SK-N-SH (cell line): ENCODE results near the gene EBF3. TPM values are rescaled to one million over a fixed set of nuclear protein-coding genes. Genes with fewer than 3 reads are reported as not detected.

Experiments used
- CTCF ChIA-PET: fragments of 300-600, 350-600 bp; formaldehyde crosslinking; extraction: SDS; loops from one replicate; lab custom pipeline; 2021; lab: Yijun Ruan, JAX
- POLR2A ChIA-PET: fragments of 350-600 bp; sonication (Branson Sonifier 250); formaldehyde crosslinking; extraction: SDS; loops from one replicate; lab custom pipeline; 2020; ENCODE audit warnings: antibody characterized with exemption, inconsistent platforms; lab: Yijun Ruan, JAX
- DNase-seq: peaks from one replicate; pipeline ENCODE4 v3.0.0; 2012
- H2AFZ ChIP-seq: fragments of 200-600 bp; sonication (generic); 2 replicates; pipeline ENCODE4 v1.8.1; 2016; ENCODE audit warnings: antibody characterized with exemption, mild to moderate bottlenecking, low read depth
- H3F3A ChIP-seq: fragments of 200-600 bp; sonication (generic); replicated peaks from 2 replicates; pipeline ENCODE3; 2016; ENCODE audit warnings: antibody characterized with exemption, mild to moderate bottlenecking; ENCODE audit not compliant: insufficient read depth
- H3K27ac ChIP-seq, 2 experiments: fragments of 200-500 bp in 1 of 2; fragments of 200-600 bp in 1 of 2; sonication (Bioruptor generic) in 1 of 2; sonication (generic), shearing (Covaris generic) in 1 of 2; 2 replicates each; pipeline versions ENCODE4 v1.5.1 to v1.6.1; 2014 to 2016; ENCODE audit warnings: low read depth in 2 of 2, inconsistent platforms in 1 of 2, low read length in 1 of 2, mild to moderate bottlenecking in 1 of 2, mixed read lengths in 1 of 2
- H3K27me3 ChIP-seq: fragments of 200-600 bp; sonication (generic), shearing (Covaris generic); 2 replicates; pipeline ENCODE4 v1.6.1; 2016; ENCODE audit warnings: mixed run types; ENCODE audit not compliant: insufficient read depth
- H3K36me3 ChIP-seq, 2 experiments: fragments of 200-500 bp in 1 of 2; fragments of 200-600 bp in 1 of 2; sonication (Bioruptor generic) in 1 of 2; sonication (generic) in 1 of 2; replicated peaks in 1 of 2; 2 replicates each; pipeline versions ENCODE3 to v1.5.1; 2014 to 2016; ENCODE audit warnings: low read length in 1 of 2, mild to moderate bottlenecking in 1 of 2; ENCODE audit not compliant: insufficient read depth in 2 of 2, control insufficient read depth in 1 of 2
- H3K4me1 ChIP-seq, 2 experiments: fragments of 200-500 bp in 1 of 2; fragments of 200-600 bp in 1 of 2; sonication (Bioruptor generic) in 1 of 2; sonication (generic), shearing (Covaris generic) in 1 of 2; 2 replicates each; pipeline versions ENCODE4 v1.5.1 to v1.6.1; 2014 to 2016; ENCODE audit warnings: low read depth in 1 of 2, low read length in 1 of 2, mixed run types in 1 of 2; ENCODE audit not compliant: insufficient read depth in 2 of 2, control insufficient read depth in 1 of 2
- H3K4me2 ChIP-seq: fragments of 200-600 bp; sonication (generic), shearing (Covaris generic); 2 replicates; pipeline ENCODE4 v1.6.1; 2017; ENCODE audit warnings: mixed run types
- H3K4me3 ChIP-seq, 2 experiments: fragments of 200-500 bp in 1 of 2; fragments of 200-600 bp in 1 of 2; sonication (Bioruptor generic) in 1 of 2; sonication (generic), shearing (Covaris generic) in 1 of 2; 2 replicates each; pipeline versions ENCODE4 v1.5.1 to v1.8.1; 2014 to 2016; ENCODE audit warnings: low read depth in 2 of 2, inconsistent platforms in 1 of 2, low read length in 1 of 2, mild to moderate bottlenecking in 1 of 2, mixed read lengths in 1 of 2, moderate library complexity in 1 of 2
- H3K79me2 ChIP-seq: fragments of 200-600 bp; sonication (generic); 2 replicates; pipeline ENCODE4 v1.8.1; 2017; ENCODE audit warnings: mild to moderate bottlenecking; ENCODE audit not compliant: insufficient read depth
- H3K9ac ChIP-seq: fragments of 200-600 bp; sonication (generic); 2 replicates; pipeline ENCODE4 v1.6.1; 2017; ENCODE audit warnings: mixed run types
- H3K9me2 ChIP-seq: fragments of 200-600 bp; sonication (generic); 2 replicates; pipeline ENCODE4 v1.6.1; 2017; ENCODE audit warnings: mixed run types
- H3K9me3 ChIP-seq: fragments of 200-600 bp; sonication (generic); 2 replicates; pipeline ENCODE4 v1.6.1; 2017; ENCODE audit warnings: mixed run types, mild to moderate bottlenecking, moderate library complexity
- H4K20me1 ChIP-seq: fragments of 200-600 bp; sonication (generic); 2 replicates; pipeline ENCODE4 v1.6.1; 2017; ENCODE audit warnings: mild to moderate bottlenecking, mixed run types; ENCODE audit not compliant: insufficient read depth
- CHD2 ChIP-seq: fragments of 150-350 bp; IDR thresholded peaks from 2 replicates; pipeline ENCODE4 v1.6.1; 2018; ENCODE audit warnings: low read length; ENCODE audit not compliant: partially characterized antibody
- ELF1 ChIP-seq: IDR thresholded peaks from 2 replicates; pipeline ENCODE4 v1.4.0; 2012
- FOXM1 ChIP-seq: IDR thresholded peaks from 2 replicates; pipeline ENCODE4 v1.4.0; 2012; ENCODE audit warnings: low read depth, mild to moderate bottlenecking
- GABPA ChIP-seq: IDR thresholded peaks from 2 replicates; pipeline ENCODE4 v1.4.0; 2012; ENCODE audit warnings: low read depth, mild to moderate bottlenecking
- GATA2 ChIP-seq: sonication (generic); formaldehyde crosslinking; IDR thresholded peaks from 2 replicates; pipeline ENCODE4 v1.5.0; 2020; ENCODE audit warnings: mild to moderate bottlenecking, missing genetic modification reagents
- NFIC ChIP-seq: IDR thresholded peaks from 2 replicates; pipeline ENCODE4 v1.4.0; 2012; ENCODE audit warnings: borderline replicate concordance
- NRF1 ChIP-seq: IDR thresholded peaks from 2 replicates; pipeline ENCODE4 v1.6.1; 2012; ENCODE audit warnings: low read depth, mild to moderate bottlenecking, low read length
- RXRA ChIP-seq: IDR thresholded peaks from 2 replicates; pipeline ENCODE4 v1.4.0; 2012; ENCODE audit warnings: low read depth, mild to moderate bottlenecking, borderline replicate concordance
- SMC3 ChIP-seq: IDR thresholded peaks from 2 replicates; pipeline ENCODE4 v1.6.1; 2012; ENCODE audit warnings: low read depth, low read length, improper control_type of control experiment
- TAF1 ChIP-seq: IDR thresholded peaks from 2 replicates; pipeline ENCODE4 v1.6.1; 2012; ENCODE audit warnings: low read depth, mild to moderate bottlenecking, low read length, moderate library complexity, borderline replicate concordance
- TEAD4 ChIP-seq: IDR thresholded peaks from 2 replicates; pipeline ENCODE4 v1.4.0; 2012; ENCODE audit warnings: mild to moderate bottlenecking, borderline replicate concordance; ENCODE audit not compliant: insufficient read depth
- YY1 ChIP-seq: IDR thresholded peaks from 2 replicates; pipeline ENCODE4 v1.4.0; 2012; ENCODE audit warnings: low read depth, mild to moderate bottlenecking
- WGBS: methylation state at CpG from one replicate; pipeline ENCODE4 v1.1.6; 2017; ENCODE audit warnings: low lambda C conversion rate; 5-methylcytosine and 5-hydroxymethylcytosine counted together
- polyA plus RNA-seq, 3 experiments: library from polyadenylated mRNA; depleted of rRNA; stranded (reverse); fragments of >200 nt; gene quantifications; 2 replicates each; pipeline ENCODE4 v1.2.3, GENCODE V29; 2012
- TF ChIP-seq, protein P1 (sequence below): fragments of 150-350 bp; IDR thresholded peaks from 2 replicates; pipeline ENCODE4 v1.6.1; 2017; ENCODE audit warnings: antibody characterized with exemption, low read length, low read depth, borderline replicate concordance
- TF ChIP-seq, protein P2 (sequence below): IDR thresholded peaks from 2 replicates; pipeline ENCODE4; 2012
- TF ChIP-seq, protein P3 (sequence below): IDR thresholded peaks from 2 replicates; pipeline ENCODE4 v1.4.0; 2012; ENCODE audit warnings: low read depth, borderline replicate concordance

EBF3 gene
- polyA plus RNA-seq, 1 of the 3 experiments (the other 2 are of a cell fraction), result not detected

DNA sequence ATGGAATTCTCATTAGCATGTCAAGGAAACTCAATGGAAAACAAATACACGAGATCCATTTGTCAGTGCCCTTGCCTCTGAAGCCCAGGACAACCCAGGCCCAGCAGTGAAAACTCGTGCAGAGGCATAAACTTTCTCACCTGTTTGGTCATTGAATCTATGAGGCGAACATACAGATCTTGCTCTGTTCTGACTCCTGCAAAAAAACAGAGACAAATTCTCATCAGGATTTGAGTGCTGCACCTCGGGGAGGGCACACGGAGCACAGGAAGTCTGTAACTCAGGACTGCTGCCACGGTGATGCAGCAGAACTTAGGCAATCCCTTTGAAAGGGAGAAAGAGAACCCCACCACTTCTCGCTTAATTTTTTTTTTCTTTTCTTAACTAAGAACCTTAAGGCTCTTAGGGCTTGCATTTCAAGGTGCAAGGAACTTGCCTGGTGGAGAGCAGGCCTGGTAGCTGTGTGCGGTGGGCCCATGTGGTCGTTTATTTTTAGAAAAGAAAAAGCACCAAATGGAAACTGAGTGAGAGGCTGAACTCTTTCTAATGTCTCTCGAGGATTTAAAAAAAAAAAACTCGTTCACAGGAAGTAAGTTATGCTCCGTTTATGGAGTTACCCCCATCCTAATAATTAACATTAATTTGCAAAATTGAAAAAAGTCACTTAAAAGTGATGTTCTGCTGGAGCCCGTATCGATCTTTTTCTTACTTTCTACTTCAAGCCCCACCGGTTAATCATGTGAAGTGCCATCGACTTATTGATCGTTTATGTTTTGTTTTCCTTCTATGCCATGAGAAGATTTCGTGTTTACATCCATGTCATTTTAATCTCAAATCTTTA, 1.8 kb downstream of the EBF3 start:
- H3K4me2 ChIP-seq, result peak overlapping the region; percentile 90
- no peak overlapping the region for H2AFZ ChIP-seq
- peaks cover 0 to 6% of the 10 kb centered on the region in 2 experiments; a peak in 2 of 4 replicates for H3K4me1 ChIP-seq
- no peaks in the 10 kb centered on the region for H3K9me2 ChIP-seq
- H3K9me3 ChIP-seq, result no peaks in the 10 kb centered on the region
- CTCF ChIA-PET, result interaction anchor here (1.3 to 1.4 kb wide), 2 partner anchors 9 to 1698 kb away, joined by 3 to 6 read pairs; no protein-coding TSS in a partner anchor
- H3K27ac ChIP-seq, result no peak overlapping the region
- TF ChIP-seq, protein P1, sequence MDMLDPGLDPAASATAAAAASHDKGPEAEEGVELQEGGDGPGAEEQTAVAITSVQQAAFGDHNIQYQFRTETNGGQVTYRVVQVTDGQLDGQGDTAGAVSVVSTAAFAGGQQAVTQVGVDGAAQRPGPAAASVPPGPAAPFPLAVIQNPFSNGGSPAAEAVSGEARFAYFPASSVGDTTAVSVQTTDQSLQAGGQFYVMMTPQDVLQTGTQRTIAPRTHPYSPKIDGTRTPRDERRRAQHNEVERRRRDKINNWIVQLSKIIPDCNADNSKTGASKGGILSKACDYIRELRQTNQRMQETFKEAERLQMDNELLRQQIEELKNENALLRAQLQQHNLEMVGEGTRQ, result no peak
- no peak for TF ChIP-seq NRF1
- TF ChIP-seq, protein P2, sequence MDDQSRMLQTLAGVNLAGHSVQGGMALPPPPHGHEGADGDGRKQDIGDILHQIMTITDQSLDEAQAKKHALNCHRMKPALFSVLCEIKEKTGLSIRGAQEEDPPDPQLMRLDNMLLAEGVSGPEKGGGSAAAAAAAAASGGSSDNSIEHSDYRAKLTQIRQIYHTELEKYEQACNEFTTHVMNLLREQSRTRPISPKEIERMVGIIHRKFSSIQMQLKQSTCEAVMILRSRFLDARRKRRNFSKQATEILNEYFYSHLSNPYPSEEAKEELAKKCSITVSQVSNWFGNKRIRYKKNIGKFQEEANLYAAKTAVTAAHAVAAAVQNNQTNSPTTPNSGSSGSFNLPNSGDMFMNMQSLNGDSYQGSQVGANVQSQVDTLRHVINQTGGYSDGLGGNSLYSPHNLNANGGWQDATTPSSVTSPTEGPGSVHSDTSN, result no peak
- TF ChIP-seq TAF1, result no peak
- TF ChIP-seq RXRA, result no peak
- TF ChIP-seq GATA2, result no peak
- no peak for TF ChIP-seq TEAD4
- no peak overlapping the region for H3K4me3 ChIP-seq
- DNase-seq, result no peak
- WGBS, result 12% methylated on average over 18 of the region's 18 CpGs
- H3K9ac ChIP-seq, result no peak overlapping the region
- no peaks in the 10 kb centered on the region for H3K36me3 ChIP-seq
- peaks cover 77% of the 10 kb centered on the region for H3K27me3 ChIP-seq
- H3F3A ChIP-seq, result no peaks in the 10 kb centered on the region
- POLR2A ChIA-PET, result no interaction called here
- no peaks in the 10 kb centered on the region for H3K79me2 ChIP-seq
- H4K20me1 ChIP-seq, result no peaks in the 10 kb centered on the region

DNA sequence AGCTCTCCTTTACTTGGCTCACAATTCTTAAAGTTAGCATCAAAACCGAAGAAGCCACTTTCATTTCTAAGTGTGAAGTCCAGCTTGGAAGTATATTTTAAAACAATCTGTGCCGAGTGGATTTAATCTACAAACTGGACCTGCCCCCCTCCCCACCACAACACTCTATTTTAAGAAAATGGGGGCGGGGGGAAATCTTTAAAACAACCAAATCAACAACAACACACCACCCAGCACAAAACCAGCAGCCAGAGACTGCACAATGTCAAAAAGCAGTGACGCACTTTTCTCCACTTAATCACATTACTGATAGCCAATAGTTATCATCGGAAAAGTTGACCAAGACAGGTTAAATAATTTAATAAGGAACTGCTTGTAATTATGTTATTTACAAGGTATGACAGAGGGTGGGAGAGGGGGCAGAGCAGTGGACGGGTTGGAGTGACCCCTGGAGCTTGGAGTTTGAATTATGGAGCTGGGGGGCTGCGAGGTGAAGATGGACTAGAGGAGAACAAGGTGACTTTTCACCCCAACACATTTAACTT, 2.8 kb downstream of the EBF3 start:
- H3K9ac ChIP-seq, result no peak overlapping the region
- no peak for DNase-seq
- H3K27me3 ChIP-seq, result peaks cover 77% of the 10 kb centered on the region
- H3K4me2 ChIP-seq, result no peak overlapping the region
- H2AFZ ChIP-seq, result no peak overlapping the region
- no peaks in the 10 kb centered on the region for H3F3A ChIP-seq
- ChIA-PET CTCF (interaction anchor here (0.9 to 1.4 kb wide), 4 partner anchors 10 to 1697 kb away, joined by 3 to 6 read pairs (median 3); no protein-coding TSS in a partner anchor), POLR2A (no interaction called here)
- no peaks in the 10 kb centered on the region for H3K36me3 ChIP-seq
- H3K9me2 ChIP-seq, result no peaks in the 10 kb centered on the region
- H3K4me3 ChIP-seq, result no peak overlapping the region
- no peaks in the 10 kb centered on the region for H4K20me1 ChIP-seq
- 10% methylated on average over 7 of the region's 7 CpGs for WGBS
- H3K9me3 ChIP-seq, result no peaks in the 10 kb centered on the region
- H3K27ac ChIP-seq, result no peak overlapping the region
- TF ChIP-seq NFIC (no peak), YY1 (no peak), GABPA (no peak), CHD2 (no peak), SMC3 (no peak), ELF1 (no peak), TAF1 (no peak), FOXM1 (no peak)
- TF ChIP-seq, protein P3, sequence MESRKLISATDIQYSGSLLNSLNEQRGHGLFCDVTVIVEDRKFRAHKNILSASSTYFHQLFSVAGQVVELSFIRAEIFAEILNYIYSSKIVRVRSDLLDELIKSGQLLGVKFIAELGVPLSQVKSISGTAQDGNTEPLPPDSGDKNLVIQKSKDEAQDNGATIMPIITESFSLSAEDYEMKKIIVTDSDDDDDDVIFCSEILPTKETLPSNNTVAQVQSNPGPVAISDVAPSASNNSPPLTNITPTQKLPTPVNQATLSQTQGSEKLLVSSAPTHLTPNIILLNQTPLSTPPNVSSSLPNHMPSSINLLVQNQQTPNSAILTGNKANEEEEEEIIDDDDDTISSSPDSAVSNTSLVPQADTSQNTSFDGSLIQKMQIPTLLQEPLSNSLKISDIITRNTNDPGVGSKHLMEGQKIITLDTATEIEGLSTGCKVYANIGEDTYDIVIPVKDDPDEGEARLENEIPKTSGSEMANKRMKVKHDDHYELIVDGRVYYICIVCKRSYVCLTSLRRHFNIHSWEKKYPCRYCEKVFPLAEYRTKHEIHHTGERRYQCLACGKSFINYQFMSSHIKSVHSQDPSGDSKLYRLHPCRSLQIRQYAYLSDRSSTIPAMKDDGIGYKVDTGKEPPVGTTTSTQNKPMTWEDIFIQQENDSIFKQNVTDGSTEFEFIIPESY, result no peak
- H3K79me2 ChIP-seq, result no peaks in the 10 kb centered on the region
- peaks cover 0 to 6% of the 10 kb centered on the region in 2 experiments; a peak in 2 of 4 replicates for H3K4me1 ChIP-seq
